H9 (cell line): ENCODE data around the gene DIPK1B. TPM values are rescaled to one million over a fixed set of nuclear protein-coding genes. Genes with fewer than 3 reads are reported as not detected.
A peak's percentile ranks its signal among the peaks of the same experiment; 100 is the strongest.

ENCODE experiments used
- DNase-seq: peaks from one replicate; pipeline ENCODE4 v3.0.0-alpha.2; 2017
- H2AFZ ChIP-seq: one replicate; pipeline ENCODE4 v1.6.1; 2013; ENCODE audit warnings: mild to moderate bottlenecking, low read length, control low read depth, moderate library complexity
- H2AK5ac ChIP-seq: 2 replicates; pipeline ENCODE4 v1.6.1; 2013; ENCODE audit warnings: low read length, control low read depth, mixed read lengths; ENCODE audit not compliant: insufficient read length
- H2BK120ac ChIP-seq: one replicate; pipeline ENCODE4 v1.6.1; 2013; ENCODE audit warnings: low read depth, mild to moderate bottlenecking, low read length, control low read depth, inconsistent platforms; ENCODE audit not compliant: poor library complexity, severe bottlenecking
- H2BK12ac ChIP-seq: 2 replicates; pipeline ENCODE4 v1.6.1; 2013; ENCODE audit warnings: low read length, control low read depth, mixed read lengths, low read depth; ENCODE audit not compliant: insufficient read length
- H2BK15ac ChIP-seq: 2 replicates; pipeline ENCODE4 v1.6.1; 2013; ENCODE audit warnings: low read depth, low read length, control low read depth
- H2BK20ac ChIP-seq: one replicate; pipeline ENCODE4 v1.6.1; 2013; ENCODE audit warnings: low read depth, mild to moderate bottlenecking, low read length, control low read depth, inconsistent platforms; ENCODE audit not compliant: poor library complexity, severe bottlenecking
- H2BK5ac ChIP-seq: 2 replicates; pipeline ENCODE4 v1.6.1; 2013; ENCODE audit warnings: low read length, control low read depth, mixed read lengths; ENCODE audit not compliant: insufficient read length
- H3K14ac ChIP-seq: 2 replicates; pipeline ENCODE4 v1.6.1; 2013; ENCODE audit warnings: low read length, control low read depth; ENCODE audit not compliant: insufficient read depth
- H3K18ac ChIP-seq: 2 replicates; pipeline ENCODE4 v1.6.1; 2013; ENCODE audit warnings: low read depth, mild to moderate bottlenecking, mixed read lengths, low read length, control low read depth; ENCODE audit not compliant: insufficient read length
- H3K23ac ChIP-seq: 2 replicates; pipeline ENCODE4 v1.6.1; 2013; ENCODE audit warnings: low read length, control low read depth, mixed read lengths, low read depth; ENCODE audit not compliant: insufficient read length
- H3K23me2 ChIP-seq: 2 replicates; pipeline ENCODE4 v1.6.1; 2013; ENCODE audit warnings: low read depth, mild to moderate bottlenecking, mixed read lengths, low read length, control low read depth; ENCODE audit not compliant: insufficient read length, poor library complexity, severe bottlenecking
- H3K27ac ChIP-seq: 2 replicates; pipeline ENCODE4 v1.5.1; 2013; ENCODE audit warnings: low read length, control low read depth, mixed read lengths, low read depth; ENCODE audit not compliant: insufficient read length
- H3K27me3 ChIP-seq: 2 replicates; pipeline ENCODE4 v1.6.1; 2013; ENCODE audit warnings: low read length, control low read depth, inconsistent platforms; ENCODE audit not compliant: insufficient read depth
- H3K4ac ChIP-seq: 2 replicates; pipeline ENCODE4 v1.6.1; 2013; ENCODE audit warnings: low read depth, mild to moderate bottlenecking, control low read depth, inconsistent platforms, low read length, moderate library complexity
- H3K4me1 ChIP-seq: 2 replicates; pipeline ENCODE4 v1.6.1; 2013; ENCODE audit warnings: low read length, control low read depth, inconsistent platforms; ENCODE audit not compliant: insufficient read depth
- H3K4me2 ChIP-seq: 2 replicates; pipeline ENCODE4 v1.6.1; 2013; ENCODE audit warnings: low read length, control low read depth, mixed read lengths; ENCODE audit not compliant: insufficient read length, insufficient read depth
- H3K56ac ChIP-seq: 2 replicates; pipeline ENCODE4 v1.6.1; 2013; ENCODE audit warnings: low read depth, mild to moderate bottlenecking, mixed read lengths, low read length, control low read depth; ENCODE audit not compliant: insufficient read length
- H3K79me1 ChIP-seq: 2 replicates; pipeline ENCODE4 v1.6.1; 2013; ENCODE audit warnings: low read depth, mild to moderate bottlenecking, moderate library complexity, low read length, control low read depth, inconsistent platforms; ENCODE audit not compliant: insufficient read depth, poor library complexity, severe bottlenecking
- H3K79me2 ChIP-seq: 2 replicates; pipeline ENCODE4 v1.6.1; 2013; ENCODE audit warnings: low read length, control low read depth, inconsistent platforms; ENCODE audit not compliant: insufficient read depth
- H3K9ac ChIP-seq: 2 replicates; pipeline ENCODE4 v1.6.1; 2013; ENCODE audit warnings: low read length, control low read depth, mixed read lengths; ENCODE audit not compliant: insufficient read length; ENCODE audit errors: extremely low read depth
- H3K9me3 ChIP-seq: one replicate; pipeline ENCODE4 v1.6.1; 2013; ENCODE audit warnings: low read depth, low read length, inconsistent platforms; ENCODE audit not compliant: control insufficient read depth
- H3T11ph ChIP-seq: one replicate; pipeline ENCODE4 v1.6.1; 2013; ENCODE audit warnings: mild to moderate bottlenecking, low read length, control low read depth, inconsistent platforms
- H4K20me1 ChIP-seq: one replicate; pipeline ENCODE4 v1.6.1; 2013; ENCODE audit not compliant: control insufficient read depth, insufficient read length, insufficient read depth
- H4K5ac ChIP-seq: 2 replicates; pipeline ENCODE4 v1.6.1; 2013; ENCODE audit warnings: low read depth, mild to moderate bottlenecking, mixed read lengths, low read length, control low read depth; ENCODE audit not compliant: insufficient read length
- H4K8ac ChIP-seq: replicated peaks from 2 replicates; pipeline ENCODE4 v1.6.1; 2013; ENCODE audit warnings: low read length, control low read depth, mixed read lengths, low read depth; ENCODE audit not compliant: insufficient read length
- H4K91ac ChIP-seq: 2 replicates; pipeline ENCODE4 v1.6.1; 2013; ENCODE audit warnings: low read depth, mild to moderate bottlenecking, moderate library complexity, mixed read lengths, low read length, control low read depth; ENCODE audit not compliant: insufficient read length
- H3K27ac Mint-ChIP-seq, 3 experiments: 2 replicates in 2 of 3; 3 replicates in 1 of 3; pipeline ENCODE4 v1.8.0; 2020 to 2021; ENCODE audit warnings: mixed read lengths in 3 of 3, mild to moderate bottlenecking in 1 of 3, moderate library complexity in 1 of 3
- H3K27me3 Mint-ChIP-seq: 2 replicates; pipeline ENCODE4 v1.8.0; 2021; ENCODE audit warnings: low read depth, mild to moderate bottlenecking, moderate library complexity, mixed read lengths
- H3K36me3 Mint-ChIP-seq, 3 experiments: 2 replicates in 2 of 3; 3 replicates in 1 of 3; pipeline ENCODE4 v1.8.0; 2020 to 2021; ENCODE audit warnings: low read depth in 3 of 3, mixed read lengths in 3 of 3; ENCODE audit not compliant: insufficient read depth in 1 of 3
- H3K4me1 Mint-ChIP-seq, 2 experiments: 2 replicates each; pipeline ENCODE4 v1.8.0; 2020; ENCODE audit warnings: mixed read lengths in 2 of 2
- H3K4me3 Mint-ChIP-seq, 2 experiments: 2 replicates in 1 of 2; 3 replicates in 1 of 2; pipeline ENCODE4 v1.8.0; 2020 to 2021; ENCODE audit warnings: mild to moderate bottlenecking in 2 of 2, mixed read lengths in 2 of 2, moderate library complexity in 1 of 2
- H3K9me3 Mint-ChIP-seq, 2 experiments: 2 replicates in 1 of 2; 3 replicates in 1 of 2; pipeline ENCODE4 v1.8.0; 2020; ENCODE audit warnings: mild to moderate bottlenecking in 2 of 2, mixed read lengths in 2 of 2, moderate library complexity in 1 of 2
- WGBS: extraction: QIAGEN DNeasy Blood & Tissue Kit; methylation state at CpG from one replicate; pipeline ENCODE4 v1.1.7; 2013; ENCODE audit warnings: missing lambda C conversion rate, low lambda C conversion rate, mixed read lengths; ENCODE audit not compliant: insufficient read length; ENCODE audit errors: extremely low coverage; 5-methylcytosine and 5-hydroxymethylcytosine counted together
- total RNA-seq: library from RNA; stranded (reverse); gene quantifications from 2 replicates; pipeline ENCODE4 v1.2.1, GENCODE V29; 2021
- TF ChIP-seq, protein P1 (sequence below): fragments of 200-600 bp; sonication (generic); conservative IDR thresholded peaks from 3 replicates; pipeline ENCODE4 v1.8.0; 2021; ENCODE audit warnings: antibody characterized with exemption, mild to moderate bottlenecking

Gene DIPK1B
- total RNA-seq, 1 experiment from 2014 or later = 40.3 TPM

DNA sequence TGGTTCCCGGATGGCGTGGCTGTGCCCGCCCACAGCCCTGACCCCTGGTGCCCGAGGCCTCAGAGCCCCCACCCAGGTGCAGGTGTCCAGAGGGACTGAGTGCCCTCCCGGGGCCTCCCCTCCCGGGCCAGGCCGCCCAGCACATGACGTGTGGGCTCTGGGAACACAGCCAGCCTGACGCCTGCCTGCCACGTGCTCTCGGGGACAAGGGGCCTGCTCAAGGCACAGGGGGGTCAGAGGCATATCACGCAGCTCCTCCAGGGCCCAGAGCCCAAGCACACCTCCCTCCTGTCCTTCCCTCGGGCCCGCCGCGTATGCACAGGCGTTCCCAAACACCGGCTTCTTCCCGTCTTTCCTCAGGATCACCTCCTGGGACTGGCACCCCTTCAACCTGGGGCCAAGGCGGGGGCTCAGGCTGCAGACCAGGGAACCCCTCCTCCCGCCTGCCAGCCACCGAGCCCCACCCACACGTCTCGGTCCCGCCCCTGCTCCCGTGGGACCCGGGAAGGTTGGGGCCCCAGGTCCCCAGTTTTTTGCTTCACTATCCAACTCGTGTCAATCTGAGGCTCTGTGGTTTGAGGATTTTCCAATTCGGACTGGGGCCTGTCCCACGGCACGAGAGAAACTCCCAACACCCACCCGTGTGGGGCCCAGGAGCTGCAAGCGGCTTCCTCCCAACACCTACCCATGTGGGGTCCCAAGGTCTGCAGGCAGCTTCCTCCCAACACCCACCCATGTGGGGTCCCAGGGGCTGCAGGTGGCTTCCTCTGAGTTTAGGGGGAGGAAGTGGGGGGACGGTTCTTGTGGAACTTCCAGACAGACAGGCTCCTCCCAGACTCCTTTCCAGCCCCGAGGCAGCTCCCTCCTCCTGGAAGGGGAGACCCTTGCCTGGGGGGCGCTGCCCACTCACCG lies 28.9 kb downstream of the DIPK1B start:
- Histone ChIP-seq H3K23me2 (peaks cover 3% of the 10 kb centered on the region), H3K79me2 (no peaks in the 10 kb centered on the region), H3K18ac (no peak overlapping the region), H3K56ac (no peak overlapping the region), H4K5ac (no peak overlapping the region), H2BK12ac (no peak overlapping the region), H4K91ac (no peak overlapping the region), H3K4me2 (no peak overlapping the region), H2BK20ac (no peak overlapping the region), H2BK120ac (no peak overlapping the region), H4K20me1 (no peaks in the 10 kb centered on the region), H3K4me1 (no peaks in the 10 kb centered on the region), H2BK15ac (no peak overlapping the region), H3K23ac (no peak overlapping the region), H4K8ac (no peak overlapping the region), H3K14ac (peak overlapping the region; percentile 52; the same call in 1 of the 2 replicates), H3K79me1 (no peaks in the 10 kb centered on the region), H3T11ph (no peak overlapping the region), H3K4ac (no peak overlapping the region), H2AK5ac (no peak overlapping the region), H3K9ac (no peak overlapping the region), H3K27ac (no peak overlapping the region), H2AFZ (no peak overlapping the region), H3K9me3 (no peaks in the 10 kb centered on the region), H3K27me3 (no peaks in the 10 kb centered on the region), H2BK5ac (no peak overlapping the region)
- DNase-seq = no peak
- Mint-ChIP-seq H3K4me1 (peaks cover 0 to 16% of the 10 kb centered on the region in 2 experiments; a peak in 1 of 4 replicates), H3K36me3 (no peaks in the 10 kb centered on the region), H3K4me3 (no peak overlapping the region), H3K9me3 (no peaks in the 10 kb centered on the region), H3K27ac (no peak overlapping the region), H3K27me3 (peaks cover 7% of the 10 kb centered on the region)
- WGBS = no CpG with 5 or more reads among the region's 37 CpGs
- TF ChIP-seq, protein P1, sequence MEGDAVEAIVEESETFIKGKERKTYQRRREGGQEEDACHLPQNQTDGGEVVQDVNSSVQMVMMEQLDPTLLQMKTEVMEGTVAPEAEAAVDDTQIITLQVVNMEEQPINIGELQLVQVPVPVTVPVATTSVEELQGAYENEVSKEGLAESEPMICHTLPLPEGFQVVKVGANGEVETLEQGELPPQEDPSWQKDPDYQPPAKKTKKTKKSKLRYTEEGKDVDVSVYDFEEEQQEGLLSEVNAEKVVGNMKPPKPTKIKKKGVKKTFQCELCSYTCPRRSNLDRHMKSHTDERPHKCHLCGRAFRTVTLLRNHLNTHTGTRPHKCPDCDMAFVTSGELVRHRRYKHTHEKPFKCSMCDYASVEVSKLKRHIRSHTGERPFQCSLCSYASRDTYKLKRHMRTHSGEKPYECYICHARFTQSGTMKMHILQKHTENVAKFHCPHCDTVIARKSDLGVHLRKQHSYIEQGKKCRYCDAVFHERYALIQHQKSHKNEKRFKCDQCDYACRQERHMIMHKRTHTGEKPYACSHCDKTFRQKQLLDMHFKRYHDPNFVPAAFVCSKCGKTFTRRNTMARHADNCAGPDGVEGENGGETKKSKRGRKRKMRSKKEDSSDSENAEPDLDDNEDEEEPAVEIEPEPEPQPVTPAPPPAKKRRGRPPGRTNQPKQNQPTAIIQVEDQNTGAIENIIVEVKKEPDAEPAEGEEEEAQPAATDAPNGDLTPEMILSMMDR = no peak
